H1 (cell line): ENCODE data around the gene CELF4. TPM values are rescaled to one million over a fixed set of nuclear protein-coding genes. Genes with fewer than 3 reads are reported as not detected.

Experiments used
- EP300 ChIP-seq, 2 experiments: IDR thresholded peaks; 1 replicate in 1 of 2; 2 replicates in 1 of 2; pipeline ENCODE4 v1.6.1; 2011 to 2012; ENCODE audit warnings: low read depth in 2 of 2, low read length in 2 of 2, mild to moderate bottlenecking in 2 of 2, borderline replicate concordance in 1 of 2, inconsistent platforms in 1 of 2, moderate library complexity in 1 of 2
- HDAC2 ChIP-seq, 2 experiments: fragments of 300-600 bp in 1 of 2; sonication (generic) in 1 of 2; IDR thresholded peaks; 2 replicates each; pipeline ENCODE4 v1.6.1; 2011 to 2012; ENCODE audit warnings: low read depth in 2 of 2, low read length in 2 of 2, mild to moderate bottlenecking in 2 of 2, moderate library complexity in 2 of 2, borderline replicate concordance in 1 of 2, inconsistent platforms in 1 of 2
- MAX ChIP-seq: IDR thresholded peaks from 2 replicates; pipeline ENCODE4 v1.6.1; 2012; ENCODE audit warnings: inconsistent platforms
- SIX5 ChIP-seq: IDR thresholded peaks from 2 replicates; pipeline ENCODE4 v1.6.1; 2011; ENCODE audit warnings: mild to moderate bottlenecking, low read depth, low read length
- SP4 ChIP-seq: IDR thresholded peaks from 2 replicates; pipeline ENCODE4 v1.6.1; 2012; ENCODE audit warnings: low read length, inconsistent platforms
- polyA plus RNA-seq, 7 experiments: library from polyadenylated mRNA; depleted of rRNA in 3 of 7; stranded (reverse) in 5 of 7; unstranded in 2 of 7; fragments of >200 nt in 5 of 7; fragments of 200-250 nt in 2 of 7; gene quantifications; 1 replicate in 5 of 7; 2 replicates in 1 of 7; 4 replicates in 1 of 7; pipeline versions ENCODE4 v1.2.1 to v1.2.3, GENCODE V29; 2011 to 2013; ENCODE audit warnings: missing spikeins in 2 of 7, mixed read lengths in 2 of 7
- total RNA-seq: library from RNA; stranded (reverse); fragmentation: NEBNext Ultra II Directional; extraction: Animal tissue kit (Norgen Biotek cat#: 25700); gene quantifications from 2 replicates; pipeline ENCODE4 v1.2.1, GENCODE V29; 2021

The CELF4 gene
- total and polyA plus RNA-seq, 2 of the 8 experiments (the other 6 are each of a cell fraction or from before 2014, with no cell fraction given): 1.6 to 3.4 TPM

- TF ChIP-seq HDAC2 (IDR thresholded peaks at IDR 0.05; ENCODE audit: borderline replicate concordance in 1 of 2, low read depth in 2 of 2, low read length in 2 of 2) (no peak), SP4 (no peak), MAX (no peak), EP300 (IDR thresholded peaks at IDR 0.05; ENCODE audit: borderline replicate concordance in 1 of 2, low read depth in 2 of 2, low read length in 2 of 2) (no peak), SIX5 (no peak)
These were observed 18.3 kb downstream of the CELF4 start (continued) for GRCh38 chr18:37547196-37547827.
